T-helper 1 cell treated with Interleukin-12 subunit alpha and Interleukin-12 subunit beta and Interleukin-4 antibody, amounts not matched to agents 30 ng/mL and 1 ng/mL, for 36 hours (primary cell): ENCODE measurements around the gene PRSS53. TPM values are rescaled to one million over a fixed set of nuclear protein-coding genes. Genes with fewer than 3 reads are reported as not detected.

Source experiments
- intact Hi-C: fragments of 100-400 bp; cut with micrococcal nuclease; formaldehyde crosslinking; loops from one replicate; pipeline ENCODE4 v1.15.1; 2024
- total RNA-seq: library from RNA; stranded (reverse); gene quantifications from 2 replicates; pipeline ENCODE4 v1.2.3, GENCODE V29; 2022

Gene PRSS53
- total RNA-seq, 1 donor from 2014 or later = 4.1 TPM

GRCh38 chr16:31099860-31100638, 11.3 kb upstream of the PRSS53 start:
- intact Hi-C loops = no loop called here

GRCh38 chr16:31094424-31095120, 5.8 kb upstream of the PRSS53 start, which contains the start of gene VKORC1:
TSS of gene VKORC1 (minus strand) at chr16:31094797. CDS start at chr16:31094729, 68 bp downstream.
- intact Hi-C loops = loop anchor here (1.0 to 2.0 kb wide), 12 partner anchors 14 to 365 kb away; partner anchors contain the start of genes ARMC5, BCKDK, HSD3B7 and KAT8

GRCh38 chr16:31094088-31094423, 5.3 kb upstream of the PRSS53 start:
- intact Hi-C loops = loop anchor here (1.0 to 2.0 kb wide), 12 partner anchors 15 to 365 kb away; partner anchors contain the start of genes ARMC5, BCKDK, HSD3B7 and KAT8

- intact Hi-C loops = no loop called here
Observed at GRCh38 chr16:31093132-31093703, 4.5 kb upstream of the PRSS53 start.

GRCh38 chr16:31092330-31092729, 3.6 kb upstream of the PRSS53 start:
- intact Hi-C loops = no loop called here

GRCh38 chr16:31090540-31090939, 1.8 kb upstream of the PRSS53 start:
- intact Hi-C loops = no loop called here

GRCh38 chr16:31089199-31089598, 456 bp upstream of the PRSS53 start:
- intact Hi-C loops = no loop called here

GRCh38 chr16:31087971-31088370, 772 bp downstream of the PRSS53 start:
- intact Hi-C loops = no loop called here

GRCh38 chr16:31087481-31087880, 1.3 kb downstream of the PRSS53 start:
- intact Hi-C loops = no loop called here

- intact Hi-C loops = no loop called here
Observed at GRCh38 chr16:31086629-31086906, 2.2 kb downstream of the PRSS53 start.

- intact Hi-C loops = no loop called here
Observed at GRCh38 chr16:31085873-31086628, 2.7 kb downstream of the PRSS53 start.

- intact Hi-C loops = no loop called here
Observed at GRCh38 chr16:31085411-31085810, 3.3 kb downstream of the PRSS53 start.

- intact Hi-C loops = no loop called here
Observed at GRCh38 chr16:31084584-31085302, 4.0 kb downstream of the PRSS53 start.

GRCh38 chr16:31083981-31084380, 4.8 kb downstream of the PRSS53 start:
- intact Hi-C loops = no loop called here

- intact Hi-C loops = no loop called here
Observed at GRCh38 chr16:31083556-31083955, 5.2 kb downstream of the PRSS53 start.

GRCh38 chr16:31083081-31083480, 5.7 kb downstream of the PRSS53 start:
- intact Hi-C loops = no loop called here

- intact Hi-C loops = no loop called here
Observed at GRCh38 chr16:31082368-31083045, 6.2 kb downstream of the PRSS53 start.

GRCh38 chr16:31081428-31082351, 7.1 kb downstream of the PRSS53 start:
- intact Hi-C loops = no loop called here

GRCh38 chr16:31080756-31081419, 7.9 kb downstream of the PRSS53 start:
- intact Hi-C loops = no loop called here
